ENCODE measurements around the gene DPYD. TPM values are rescaled to one million over a fixed set of nuclear protein-coding genes. Genes with fewer than 3 reads are reported as not detected.

The DPYD gene
- total RNA-seq, 1 donor from 2014 or later = 12.8 TPM

GRCh38 chr1:97832481-97832880, 88.4 kb downstream of the DPYD start:
- Mint-ChIP-seq H3K4me3 (ENCODE audit: unreplicated experiment) (no peak overlapping the region), H3K4me1 (ENCODE audit: low read depth, unreplicated experiment) (peaks cover 11% of the 10 kb centered on the region), H3K9me3 (ENCODE audit: unreplicated experiment) (peaks cover 1% of the 10 kb centered on the region), H3K27me3 (ENCODE audit: unreplicated experiment) (no peaks in the 10 kb centered on the region), H3K27ac (ENCODE audit: unreplicated experiment) (no peak overlapping the region), H3K36me3 (ENCODE audit: unreplicated experiment) (no peaks in the 10 kb centered on the region)
- peak; percentile 33 for DNase-seq
- no peak for TF ChIP-seq CTCF (IDR thresholded peaks at IDR 0.05; ENCODE audit: partially characterized antibody, unreplicated experiment)

GRCh38 chr1:97827887-97828286, 92.9 kb downstream of the DPYD start:
- Mint-ChIP-seq H3K4me3 (ENCODE audit: unreplicated experiment) (peak overlapping the region; percentile 8), H3K27me3 (ENCODE audit: unreplicated experiment) (peaks cover 1% of the 10 kb centered on the region), H3K36me3 (ENCODE audit: unreplicated experiment) (no peaks in the 10 kb centered on the region), H3K9me3 (ENCODE audit: unreplicated experiment) (peaks cover 4% of the 10 kb centered on the region), H3K4me1 (ENCODE audit: low read depth, unreplicated experiment) (peaks cover 32% of the 10 kb centered on the region), H3K27ac (ENCODE audit: unreplicated experiment) (peak overlapping the region; percentile 3)
- no peak for TF ChIP-seq CTCF (IDR thresholded peaks at IDR 0.05; ENCODE audit: partially characterized antibody, unreplicated experiment)
- no peak for DNase-seq

GRCh38 chr1:97826820-97827219, 94.0 kb downstream of the DPYD start:
- H3K36me3 Mint-ChIP-seq (ENCODE audit: unreplicated experiment) = no peaks in the 10 kb centered on the region
- H3K4me3 Mint-ChIP-seq (ENCODE audit: unreplicated experiment) = peak overlapping the region; percentile 41
- peaks cover 4% of the 10 kb centered on the region for H3K9me3 Mint-ChIP-seq (ENCODE audit: unreplicated experiment)
- peaks cover 1% of the 10 kb centered on the region for H3K27me3 Mint-ChIP-seq (ENCODE audit: unreplicated experiment)
- DNase-seq = no peak
- peaks cover 28% of the 10 kb centered on the region for H3K4me1 Mint-ChIP-seq (ENCODE audit: low read depth, unreplicated experiment)
- no peak for TF ChIP-seq CTCF (IDR thresholded peaks at IDR 0.05; ENCODE audit: partially characterized antibody, unreplicated experiment)
- peak overlapping the region; percentile 59 for H3K27ac Mint-ChIP-seq (ENCODE audit: unreplicated experiment)

- peak overlapping the region; percentile 45 for H3K4me3 Mint-ChIP-seq (ENCODE audit: unreplicated experiment)
- peaks cover 28% of the 10 kb centered on the region for H3K4me1 Mint-ChIP-seq (ENCODE audit: low read depth, unreplicated experiment)
- no peak for DNase-seq
- H3K36me3 Mint-ChIP-seq (ENCODE audit: unreplicated experiment) = no peaks in the 10 kb centered on the region
- peak overlapping the region; percentile 63 for H3K27ac Mint-ChIP-seq (ENCODE audit: unreplicated experiment)
- no peak for TF ChIP-seq CTCF (IDR thresholded peaks at IDR 0.05; ENCODE audit: partially characterized antibody, unreplicated experiment)
- peaks cover 4% of the 10 kb centered on the region for H3K9me3 Mint-ChIP-seq (ENCODE audit: unreplicated experiment)
- peaks cover 1% of the 10 kb centered on the region for H3K27me3 Mint-ChIP-seq (ENCODE audit: unreplicated experiment)
Measured at GRCh38 chr1:97824624-97825023, 96.2 kb downstream of the DPYD start.

GRCh38 chr1:97824200-97824599, 96.6 kb downstream of the DPYD start:
- H3K36me3 Mint-ChIP-seq (ENCODE audit: unreplicated experiment) = no peaks in the 10 kb centered on the region
- H3K4me1 Mint-ChIP-seq (ENCODE audit: low read depth, unreplicated experiment) = peaks cover 27% of the 10 kb centered on the region
- H3K27me3 Mint-ChIP-seq (ENCODE audit: unreplicated experiment) = peaks cover 1% of the 10 kb centered on the region
- H3K27ac Mint-ChIP-seq (ENCODE audit: unreplicated experiment) = peak overlapping the region; percentile 69
- peaks cover 4% of the 10 kb centered on the region for H3K9me3 Mint-ChIP-seq (ENCODE audit: unreplicated experiment)
- no peak overlapping the region for H3K4me3 Mint-ChIP-seq (ENCODE audit: unreplicated experiment)
- no peak for TF ChIP-seq CTCF (IDR thresholded peaks at IDR 0.05; ENCODE audit: partially characterized antibody, unreplicated experiment)
- DNase-seq = no peak

All from glutamatergic neuron (in vitro differentiated cells).